GM21737 (cell line): ENCODE measurements around the gene TTLL11.
"Not testable (repeated sequence)": the region's sequence is repeated elsewhere in the genome, so short reads cannot be mapped to it uniquely, and the experiment has no call there.

Experiments used
- ATAC-seq: cut with Tn5 transposase; IDR thresholded peaks from one replicate; pipeline ENCODE4 v1.9.1; 2021; ENCODE audit warnings: mild to moderate bottlenecking, moderate library complexity; ENCODE audit not compliant: unreplicated experiment

The TTLL11 gene

DNA sequence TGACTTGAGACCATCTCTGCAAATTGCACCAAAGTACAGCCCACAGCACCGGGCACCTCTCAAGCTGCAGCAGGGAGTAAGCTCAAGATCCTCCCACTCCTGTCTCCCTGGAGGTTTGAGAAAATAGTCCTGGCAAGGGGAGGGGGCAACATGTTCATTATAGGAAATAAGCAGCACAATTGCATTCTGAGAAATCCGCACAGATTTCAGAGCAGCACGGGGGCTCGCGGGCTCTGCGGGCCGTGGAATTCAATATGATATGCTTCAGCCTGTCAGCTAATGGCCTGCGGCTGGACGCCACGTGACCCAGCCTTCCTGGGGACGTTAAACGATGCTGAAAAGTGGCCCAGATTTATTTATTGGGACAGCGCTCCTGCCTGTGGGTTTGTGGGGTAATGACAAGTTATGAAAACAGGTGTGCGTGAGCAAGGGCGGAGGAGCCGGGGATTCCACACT, 285.3 kb downstream of the TTLL11 start:
- no peak for ATAC-seq

DNA sequence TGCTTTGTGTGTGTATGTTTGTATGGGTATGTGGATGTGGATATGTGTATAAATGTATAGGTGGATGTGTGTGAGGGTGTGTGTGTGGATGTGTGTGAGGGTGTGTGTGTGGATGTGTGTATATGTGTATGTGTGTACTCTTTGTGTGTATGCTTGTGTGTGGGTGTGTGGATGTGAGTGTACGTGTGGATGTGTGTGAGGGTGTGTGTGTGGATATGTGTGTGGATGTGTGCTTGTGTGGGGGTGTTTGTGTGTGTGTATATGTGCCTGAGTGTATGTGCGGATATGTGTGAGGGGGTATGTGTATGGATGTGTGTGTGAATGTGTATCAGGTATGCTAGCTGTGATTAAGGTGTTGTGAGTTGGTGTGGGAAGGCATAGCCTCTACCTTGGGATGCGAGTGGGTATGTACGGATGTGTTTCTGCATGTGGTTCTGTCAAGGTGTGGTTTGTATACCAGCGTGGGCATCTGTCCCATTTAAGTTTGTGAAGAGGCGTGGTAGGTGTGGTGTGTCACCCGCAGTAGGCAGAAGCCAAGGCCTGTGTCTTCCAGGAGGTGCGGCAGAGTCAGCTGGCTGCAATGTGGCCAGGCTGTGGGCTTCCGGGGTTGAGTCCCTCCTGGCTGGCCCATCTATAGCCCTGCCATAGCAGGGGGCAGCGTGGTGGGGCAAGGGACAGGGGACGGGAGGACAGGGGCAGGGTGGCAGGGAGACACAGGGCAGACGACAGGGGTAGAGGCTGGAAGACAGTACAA, 285.9 kb downstream of the TTLL11 start:
- no peak for ATAC-seq

DNA sequence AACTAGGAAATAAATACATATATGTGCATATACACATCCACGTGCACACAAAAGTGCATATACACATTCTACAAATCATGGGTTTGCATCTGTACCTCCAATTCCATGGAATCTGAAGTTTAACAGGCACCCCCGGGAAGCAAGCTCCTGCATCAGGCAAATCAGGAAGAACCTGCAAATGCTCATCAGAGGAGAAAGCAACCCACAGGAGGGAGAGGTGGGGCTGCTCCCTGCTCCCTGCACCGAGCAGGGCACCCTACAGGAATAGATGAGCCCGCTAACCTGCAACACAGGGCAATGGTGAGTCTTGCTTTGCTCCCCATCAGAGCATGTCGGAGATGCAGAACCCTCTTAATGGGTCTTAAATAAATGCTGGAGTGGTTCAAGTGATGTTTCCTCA, 290.4 kb downstream of the TTLL11 start:
- ATAC-seq: no peak

DNA sequence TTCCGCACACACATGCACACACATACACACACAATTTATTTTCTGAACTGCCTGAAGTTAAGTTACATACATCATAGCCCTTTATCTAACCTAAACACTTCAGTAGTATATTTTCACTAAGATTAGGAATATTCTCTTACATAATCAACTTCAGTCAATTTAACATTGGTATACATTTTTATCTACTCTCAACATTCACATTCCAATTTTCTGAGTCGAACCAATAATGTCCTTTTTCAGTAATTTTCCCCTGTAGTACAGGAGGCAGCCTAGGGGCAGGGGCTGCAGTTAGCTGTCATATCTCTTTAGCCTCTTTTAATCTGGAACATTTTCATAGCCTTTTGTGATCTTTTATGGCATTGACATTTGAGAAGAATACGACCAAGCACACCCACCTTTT, 291.5 kb downstream of the TTLL11 start:
- no peak for ATAC-seq

DNA sequence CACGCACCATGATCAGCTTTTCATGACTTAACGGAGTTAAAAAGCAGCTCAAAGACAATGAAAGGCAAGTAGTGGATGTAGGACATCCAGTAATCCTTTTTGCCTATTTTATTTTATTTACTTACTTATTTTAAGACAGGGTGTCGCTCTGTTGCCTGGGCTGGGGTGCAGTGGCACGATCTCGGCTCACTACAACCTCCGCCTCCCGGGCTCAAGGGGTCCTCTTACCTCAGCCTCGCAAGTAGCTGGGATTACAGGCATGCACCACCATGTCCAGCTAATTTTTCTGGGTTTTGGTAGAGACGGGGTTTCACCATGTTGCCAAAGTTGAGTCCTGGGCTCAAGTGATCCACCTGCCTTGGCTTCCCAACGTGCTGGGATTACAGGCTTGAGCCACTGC, 292.7 kb downstream of the TTLL11 start:
- ATAC-seq: no peak

DNA sequence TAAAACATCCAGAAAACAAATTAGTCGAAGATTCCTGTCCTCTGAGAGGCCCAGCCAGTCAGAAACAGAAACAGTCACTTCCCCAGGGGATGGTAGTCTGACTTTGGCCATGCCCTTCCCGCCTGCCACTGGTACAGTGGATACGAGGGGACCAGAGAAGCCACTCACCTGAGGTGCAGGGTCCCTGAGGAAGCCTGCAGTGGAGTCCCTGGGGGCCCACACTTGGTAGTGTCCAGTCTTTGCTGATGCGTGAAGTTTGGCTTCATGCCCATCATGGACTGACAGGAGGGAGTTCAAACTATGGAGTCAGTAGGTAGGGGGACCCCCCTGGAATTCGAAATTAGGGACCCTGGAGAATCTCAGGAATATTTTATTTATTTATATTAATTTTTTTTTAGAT, 294.2 kb downstream of the TTLL11 start:
- ATAC-seq: no peak

DNA sequence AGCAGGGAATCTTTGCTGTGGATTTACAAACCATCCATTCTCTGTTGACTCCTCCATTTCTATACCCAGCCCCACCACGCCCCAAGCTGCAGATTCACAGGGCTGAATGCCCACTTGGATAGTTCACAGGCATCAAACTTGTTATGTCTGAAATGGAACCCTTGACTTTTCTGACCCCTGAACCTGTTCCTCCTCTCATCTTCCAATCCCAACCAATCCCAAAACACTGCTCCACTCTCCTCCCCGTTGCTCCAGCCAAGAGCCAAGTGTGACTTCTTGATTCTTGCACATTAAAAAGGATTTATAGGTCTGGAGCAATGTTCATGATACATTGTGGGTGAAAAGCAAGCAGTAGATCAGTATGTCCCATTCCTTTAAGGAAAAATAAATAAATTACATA, 296.0 kb downstream of the TTLL11 start:
- no peak for ATAC-seq

DNA sequence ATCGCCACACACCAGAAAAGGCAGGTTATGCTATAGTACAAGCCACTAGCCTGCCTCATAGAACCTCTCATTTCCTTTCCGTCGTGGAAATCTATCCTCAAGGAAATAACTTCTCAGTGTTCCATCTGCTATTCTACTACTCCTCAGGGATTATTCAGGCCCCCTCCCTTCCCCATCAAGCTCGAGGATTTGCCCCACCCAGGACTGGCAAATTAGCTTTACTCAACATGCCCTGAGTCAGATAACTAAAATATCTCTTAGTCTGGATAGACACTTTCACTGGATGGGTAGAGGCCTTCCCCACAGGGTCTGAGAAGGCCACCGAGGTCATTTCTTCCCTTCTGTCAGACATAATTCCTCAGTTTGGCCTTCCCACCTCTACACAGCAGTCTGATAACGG, 298.8 kb downstream of the TTLL11 start:
- not testable (repeated sequence) for ATAC-seq

DNA sequence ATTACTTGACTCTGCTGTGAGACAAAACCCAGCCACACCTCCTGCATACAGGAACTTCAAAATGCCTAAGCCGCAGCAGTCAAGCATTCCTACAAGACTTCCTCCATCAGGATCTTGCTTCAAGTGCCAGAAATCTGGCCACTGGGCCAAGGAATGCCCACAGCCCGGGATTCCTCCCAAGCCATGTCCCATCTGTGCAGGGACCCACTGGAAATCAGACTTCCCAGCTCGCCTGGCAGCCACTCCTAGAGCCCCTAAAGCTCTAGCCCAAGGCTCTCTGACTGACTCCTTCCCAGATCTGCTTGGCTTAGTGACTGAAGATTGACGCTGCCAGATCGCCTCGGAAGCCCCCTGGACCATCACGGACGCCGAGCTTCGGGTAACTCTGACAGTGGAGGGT, 300.6 kb downstream of the TTLL11 start:
- not testable (repeated sequence) for ATAC-seq

DNA sequence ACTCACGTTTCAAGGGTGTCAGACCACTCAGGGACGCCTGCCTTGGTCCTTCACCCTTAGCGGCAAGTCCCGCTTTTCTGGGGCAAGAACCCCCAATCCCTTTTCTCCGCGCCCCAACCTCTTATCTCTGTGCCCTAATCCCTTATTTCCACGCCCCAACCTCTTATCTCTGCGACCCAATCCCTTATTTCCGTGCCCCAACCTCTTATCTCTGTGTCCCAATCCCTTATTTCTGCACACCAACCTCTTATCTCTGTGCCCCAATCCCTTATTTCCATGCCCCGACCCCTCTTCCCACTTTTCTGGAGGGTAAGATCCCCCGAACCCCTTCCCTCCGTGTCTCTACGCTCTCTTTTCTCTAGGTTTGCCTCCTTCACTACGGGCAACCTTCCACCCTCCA, 302.3 kb downstream of the TTLL11 start:
- no peak for ATAC-seq

DNA sequence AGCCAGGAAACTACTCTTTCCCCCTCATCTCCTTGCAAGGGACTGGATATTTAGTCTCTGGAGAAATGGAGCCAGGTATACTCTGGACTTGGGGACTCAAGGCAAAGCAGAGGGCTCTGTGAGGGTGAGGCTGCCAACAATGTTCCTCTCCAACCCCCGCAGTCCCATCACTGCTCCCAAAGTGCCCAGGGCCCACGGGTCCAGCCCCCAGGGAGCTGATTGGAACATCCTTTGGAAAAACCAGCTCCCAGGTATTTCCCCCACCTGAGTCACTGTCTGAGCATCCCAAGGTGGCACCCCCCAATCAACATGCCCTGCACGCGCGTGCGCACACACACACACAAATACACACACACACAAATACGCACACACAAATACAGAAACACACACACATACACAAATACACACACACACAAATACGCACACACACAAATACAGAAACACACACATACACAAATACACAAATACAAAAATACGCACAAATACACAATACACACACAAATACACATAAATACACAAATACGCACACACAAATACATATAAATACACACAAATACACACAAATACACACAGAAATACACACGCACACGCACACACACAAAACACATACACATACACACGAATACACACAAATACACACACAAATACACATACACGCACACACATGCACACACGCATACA, 304.3 kb downstream of the TTLL11 start:
- ATAC-seq: no peak

DNA sequence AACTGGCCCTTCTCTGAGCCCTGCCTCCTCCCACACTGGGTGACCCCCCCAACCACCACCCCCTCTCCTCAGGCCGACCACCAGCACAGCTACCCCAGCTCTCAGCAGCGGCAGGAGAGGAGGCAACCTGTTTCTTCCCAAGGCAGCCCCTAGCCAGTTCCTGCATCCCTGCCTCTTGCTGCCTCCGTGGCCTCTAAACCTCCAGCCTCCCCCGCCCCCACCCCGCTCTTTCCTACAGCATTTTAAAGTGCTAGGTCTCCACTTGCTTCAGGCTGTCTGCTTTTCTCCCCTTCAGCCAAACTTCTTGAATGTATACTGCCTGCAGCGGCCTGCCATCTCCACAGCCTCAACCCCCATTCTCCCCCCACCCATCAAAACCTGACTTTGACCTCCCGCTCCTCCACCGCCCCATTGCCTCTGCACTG, 306.1 kb downstream of the TTLL11 start:
- no peak for ATAC-seq

DNA sequence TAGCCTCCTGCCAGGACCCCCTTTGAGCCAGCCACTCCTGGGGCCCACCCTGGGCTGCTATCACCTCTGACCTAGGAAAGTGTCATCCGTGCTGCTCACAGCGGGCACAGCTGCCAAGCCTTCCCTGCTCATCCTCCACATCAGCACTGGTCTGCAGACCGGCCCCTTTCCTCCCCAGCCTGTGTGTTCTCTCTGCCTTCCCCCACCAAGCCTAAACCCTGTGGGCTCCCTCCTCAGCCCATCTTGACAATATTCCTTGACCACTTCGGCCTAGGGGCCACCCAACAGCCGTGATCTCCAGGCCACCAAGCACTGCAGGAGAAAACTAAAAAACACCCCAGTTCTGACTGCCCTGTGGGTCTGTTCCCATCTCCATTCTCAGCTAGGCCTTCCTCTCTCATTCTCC, 306.6 kb downstream of the TTLL11 start:
- ATAC-seq: no peak

DNA sequence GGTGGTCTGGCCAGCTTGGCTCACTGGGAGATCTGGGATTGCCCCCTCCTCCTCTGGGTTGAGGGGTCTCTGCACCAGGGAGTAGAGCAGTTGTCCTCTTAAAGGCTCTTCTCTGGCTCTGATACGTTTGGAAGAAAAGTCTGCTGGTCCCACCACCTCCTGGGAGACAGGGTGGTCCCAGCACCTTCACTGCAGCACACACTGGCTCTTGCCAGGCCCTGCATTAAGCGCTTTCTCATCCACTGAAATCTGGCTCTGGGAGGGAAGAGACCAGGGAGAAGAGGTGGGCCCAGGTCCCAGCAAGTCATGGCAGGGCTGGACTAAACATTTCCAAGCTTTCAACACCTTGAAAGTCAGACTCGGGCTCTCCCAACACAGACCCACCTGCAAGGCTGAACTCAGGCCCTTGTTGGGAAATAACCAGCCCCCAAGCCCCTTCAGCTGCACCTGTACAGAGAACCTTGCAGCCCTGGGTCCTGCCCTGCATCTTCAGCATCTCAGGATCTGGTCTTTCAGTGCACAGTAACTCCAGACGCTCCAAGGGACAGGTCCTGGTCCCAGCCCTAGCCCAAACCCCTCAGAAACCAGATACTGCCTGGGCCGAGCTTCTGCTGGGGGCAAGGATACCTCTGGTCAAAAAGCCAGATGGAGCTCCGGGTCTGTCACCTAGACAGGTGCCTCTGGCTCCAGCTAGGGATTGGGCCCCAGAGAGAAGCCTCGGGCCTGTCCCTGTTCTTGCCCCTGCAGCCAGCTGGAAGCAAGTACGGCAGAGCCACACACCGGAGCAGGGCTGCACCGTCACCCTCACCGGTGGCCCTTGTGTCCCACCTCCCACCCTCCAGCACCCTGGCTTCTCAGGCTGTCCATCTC, 307.2 kb downstream of the TTLL11 start:
- no peak for ATAC-seq

DNA sequence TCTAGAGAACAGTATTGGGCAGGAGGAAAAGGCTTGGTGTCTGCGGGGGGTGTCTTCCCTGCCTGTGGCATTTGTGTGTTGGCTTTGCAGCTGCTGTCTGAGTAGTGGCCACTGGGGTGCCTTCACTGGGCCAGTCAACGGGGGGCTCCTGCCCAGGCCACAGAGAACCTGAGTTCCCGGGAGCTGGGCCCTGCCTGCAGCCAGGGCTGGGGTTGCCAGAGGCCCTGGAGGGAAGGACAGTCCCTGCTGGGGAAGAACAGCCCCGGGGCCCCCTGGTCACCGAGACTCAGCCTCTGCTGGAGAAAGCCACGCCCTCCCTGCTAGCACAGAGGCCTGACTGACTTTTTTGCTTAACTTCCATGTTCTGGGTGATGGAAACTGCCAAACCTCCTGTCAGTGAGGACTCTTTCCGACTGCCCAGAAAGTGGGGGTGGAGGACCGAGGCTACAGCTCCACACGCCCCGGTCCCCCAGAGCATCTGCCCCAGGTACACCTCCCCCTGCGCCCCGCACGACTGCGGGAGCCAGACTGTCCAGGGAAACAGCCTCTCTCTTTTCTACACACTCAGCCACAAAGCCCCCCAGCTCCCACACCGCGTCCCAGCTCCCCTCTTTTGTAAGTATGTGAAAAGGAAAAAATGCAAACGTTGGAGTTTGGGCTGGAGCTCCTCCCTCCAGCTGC, 308.2 kb downstream of the TTLL11 start:
- no peak for ATAC-seq

DNA sequence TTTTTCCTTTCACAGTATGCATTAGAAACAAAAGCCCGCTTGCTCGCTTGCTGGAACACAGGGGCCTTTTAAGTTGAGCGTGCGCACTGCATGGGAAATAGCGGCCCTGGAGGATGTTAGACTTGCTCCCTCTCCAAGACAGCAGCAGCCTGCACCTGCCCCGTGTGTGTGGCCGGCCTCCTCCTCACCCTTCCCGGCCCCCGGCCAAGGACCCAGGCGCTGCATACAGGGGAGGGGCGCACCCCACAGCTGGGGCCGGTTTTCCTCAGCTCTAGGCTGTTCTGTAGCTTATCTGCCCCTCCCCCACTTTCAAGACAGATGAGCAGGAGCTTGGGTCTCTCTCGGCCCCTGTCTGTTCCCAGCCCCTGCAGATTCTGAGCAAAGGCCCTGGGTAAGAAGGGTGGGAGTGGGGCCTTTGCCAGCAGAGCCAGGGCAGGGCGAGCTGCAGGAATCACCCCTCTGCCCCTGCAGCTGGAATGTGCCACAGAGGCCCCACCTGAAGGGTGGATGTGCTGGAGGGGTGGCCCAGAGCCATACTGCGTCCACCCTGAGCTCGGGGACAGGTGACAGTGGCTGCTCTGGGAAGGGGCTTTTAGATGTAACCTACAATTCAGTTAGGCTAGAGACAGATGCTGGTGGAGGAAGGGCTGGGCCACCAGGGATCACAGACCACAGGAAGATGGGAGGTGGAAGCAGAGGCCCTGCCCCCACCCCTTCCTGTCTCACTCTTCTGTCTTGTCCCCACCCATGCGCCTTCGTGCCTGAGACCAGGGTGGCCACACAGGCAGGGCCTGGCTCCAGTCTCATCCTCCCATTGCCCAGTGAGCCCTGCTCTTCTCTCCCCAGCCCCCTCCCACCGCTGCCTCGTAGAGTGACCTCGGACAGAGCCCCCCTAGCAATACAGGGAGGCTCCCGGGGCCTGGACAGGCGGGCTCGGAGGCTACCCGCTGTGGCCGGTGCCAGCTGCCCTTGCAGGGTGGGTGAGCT, 309.3 kb downstream of the TTLL11 start:
- no peak for ATAC-seq

DNA sequence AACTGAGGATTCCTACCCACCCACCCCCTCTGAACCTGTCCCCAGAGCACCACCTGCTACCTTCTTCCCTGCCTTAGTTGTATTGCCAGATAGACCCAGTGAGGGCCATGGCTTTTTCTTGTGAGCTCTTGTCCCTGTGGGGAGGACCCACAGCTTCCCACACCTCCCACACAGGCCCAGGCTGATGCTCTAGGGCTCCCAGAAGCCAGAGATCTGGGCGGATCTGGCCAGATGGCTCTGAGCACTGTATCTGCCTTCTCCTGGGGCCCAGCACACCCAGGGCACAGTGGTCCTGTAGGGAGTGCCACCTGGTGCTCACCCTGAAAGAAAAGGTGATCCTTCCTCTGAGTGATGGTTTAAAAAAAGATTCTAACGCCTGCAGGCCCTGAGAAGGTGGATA, 310.0 kb downstream of the TTLL11 start:
- ATAC-seq: no peak

DNA sequence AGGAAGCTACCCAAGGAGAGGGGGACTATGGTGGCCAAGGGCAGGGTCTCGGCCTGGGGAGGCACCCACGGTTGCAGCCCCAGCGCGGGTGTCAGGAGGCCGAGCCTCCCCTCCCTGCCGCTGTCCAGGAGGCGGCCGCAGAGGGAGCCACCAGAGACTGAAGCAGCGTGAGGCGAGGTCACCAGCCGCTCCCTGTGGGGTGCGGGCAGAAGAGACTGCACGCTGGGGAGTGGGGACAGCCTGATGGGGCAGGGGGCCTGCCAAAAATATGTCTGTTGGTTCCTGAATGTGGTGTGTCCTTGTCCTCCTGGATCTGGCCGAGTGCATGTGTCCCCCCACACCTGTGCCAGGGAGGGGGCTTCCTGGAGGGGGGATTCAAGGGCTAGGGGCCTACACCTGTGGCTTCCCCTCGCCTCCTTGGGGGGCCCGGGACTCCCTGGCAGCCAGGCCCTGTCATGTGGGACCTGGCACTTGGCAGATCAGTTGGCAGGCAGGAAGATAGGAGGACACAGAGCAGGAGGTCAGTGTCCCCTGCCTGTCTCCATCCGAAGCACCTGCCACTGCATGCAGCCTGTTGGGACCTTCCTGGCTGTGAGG, 310.5 kb downstream of the TTLL11 start:
- ATAC-seq: no peak

DNA sequence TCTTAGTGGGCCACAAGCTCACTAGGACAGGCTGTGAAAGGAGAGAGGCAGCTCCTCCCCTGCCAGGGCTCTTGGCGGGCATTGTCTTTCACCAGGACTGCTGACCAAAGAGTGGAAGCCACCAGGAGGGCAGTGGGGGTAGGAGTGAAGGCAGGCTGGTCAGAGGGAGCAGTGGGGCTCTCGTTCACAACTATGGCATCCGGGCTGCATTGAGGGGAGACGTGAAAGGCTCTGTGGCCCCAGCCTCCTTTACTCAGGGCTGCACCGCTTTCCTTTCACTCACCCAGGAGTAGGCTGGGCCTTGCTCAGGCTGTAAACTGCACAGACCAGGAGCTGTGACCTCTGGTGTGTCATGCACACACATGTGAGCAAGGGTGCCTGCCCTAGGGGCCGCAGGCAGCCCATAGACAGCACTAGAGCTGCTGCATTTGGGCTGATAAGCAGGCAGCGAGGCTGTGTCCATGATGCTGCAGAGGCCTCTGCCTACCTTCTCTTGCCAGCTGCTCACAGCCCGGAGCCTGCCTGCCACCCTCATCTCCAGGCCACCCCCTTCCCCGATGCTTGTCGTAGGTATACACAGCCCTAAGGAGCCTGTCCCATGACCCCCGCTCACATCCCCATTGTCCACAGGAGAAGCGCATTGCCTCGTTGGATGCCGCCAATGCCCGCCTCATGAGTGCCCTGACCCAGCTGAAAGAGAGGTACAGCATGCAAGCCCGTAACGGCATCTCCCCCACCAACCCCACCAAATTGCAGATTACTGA, 311.2 kb downstream of the TTLL11 start:
- no peak for ATAC-seq
